Measurements from ENCODE around the gene DDX47. TPM values are rescaled to one million over a fixed set of nuclear protein-coding genes. Genes with fewer than 3 reads are reported as not detected.
"Not testable (repeated sequence)": the region's sequence is repeated elsewhere in the genome, so short reads cannot be mapped to it uniquely, and the experiment has no call there.

The DDX47 gene
- total RNA-seq, 1 donor from 2014 or later = 97.1 TPM

DNA sequence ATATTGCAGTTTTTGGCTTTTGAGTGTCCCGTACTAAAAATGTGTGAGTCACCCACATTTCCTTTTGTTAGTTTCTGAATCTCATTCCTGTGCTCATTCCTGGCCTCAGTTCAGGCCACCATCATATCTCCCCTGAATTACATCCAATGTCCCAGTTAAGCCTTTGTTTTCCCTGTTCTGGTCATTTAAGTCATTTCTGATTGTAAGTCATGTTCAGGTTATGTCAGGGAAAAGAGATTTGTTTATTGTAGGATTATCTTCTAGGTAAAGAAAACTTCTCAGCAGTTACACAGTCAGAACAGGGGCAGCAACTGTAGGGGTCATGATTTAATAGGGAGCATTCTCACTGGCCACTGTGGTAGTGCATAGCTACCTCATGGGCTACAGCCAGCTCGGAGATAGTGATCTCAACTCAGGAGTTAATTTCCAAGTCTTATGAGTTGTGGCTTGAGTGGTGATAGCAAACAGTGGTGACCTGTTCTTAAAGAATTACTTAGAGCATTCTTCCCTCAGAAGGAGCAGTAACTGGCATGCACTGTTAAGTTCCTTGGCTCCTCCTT lies 6.7 kb downstream of the DDX47 start:
- TF ChIP-seq, protein P1, sequence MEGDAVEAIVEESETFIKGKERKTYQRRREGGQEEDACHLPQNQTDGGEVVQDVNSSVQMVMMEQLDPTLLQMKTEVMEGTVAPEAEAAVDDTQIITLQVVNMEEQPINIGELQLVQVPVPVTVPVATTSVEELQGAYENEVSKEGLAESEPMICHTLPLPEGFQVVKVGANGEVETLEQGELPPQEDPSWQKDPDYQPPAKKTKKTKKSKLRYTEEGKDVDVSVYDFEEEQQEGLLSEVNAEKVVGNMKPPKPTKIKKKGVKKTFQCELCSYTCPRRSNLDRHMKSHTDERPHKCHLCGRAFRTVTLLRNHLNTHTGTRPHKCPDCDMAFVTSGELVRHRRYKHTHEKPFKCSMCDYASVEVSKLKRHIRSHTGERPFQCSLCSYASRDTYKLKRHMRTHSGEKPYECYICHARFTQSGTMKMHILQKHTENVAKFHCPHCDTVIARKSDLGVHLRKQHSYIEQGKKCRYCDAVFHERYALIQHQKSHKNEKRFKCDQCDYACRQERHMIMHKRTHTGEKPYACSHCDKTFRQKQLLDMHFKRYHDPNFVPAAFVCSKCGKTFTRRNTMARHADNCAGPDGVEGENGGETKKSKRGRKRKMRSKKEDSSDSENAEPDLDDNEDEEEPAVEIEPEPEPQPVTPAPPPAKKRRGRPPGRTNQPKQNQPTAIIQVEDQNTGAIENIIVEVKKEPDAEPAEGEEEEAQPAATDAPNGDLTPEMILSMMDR (IDR thresholded peaks at IDR 0.05) = no peak
- intact Hi-C loops (cut with micrococcal nuclease) = no loop called here
- Mint-ChIP-seq H3K27me3 (no peaks in the 10 kb centered on the region), H3K9me3 (no peaks in the 10 kb centered on the region), H3K27ac (no peak overlapping the region), H3K36me3 (ENCODE audit: low read depth) (peaks cover 92% of the 10 kb centered on the region), H3K4me3 (no peak overlapping the region), H3K4me1 (peaks cover 47% of the 10 kb centered on the region)
- DNase-seq (no peak), ATAC-seq (ENCODE audit: low read depth) (no peak)
- CTCF ChIA-PET = no interaction called here
- POLR2A ChIA-PET = no interaction called here

DNA sequence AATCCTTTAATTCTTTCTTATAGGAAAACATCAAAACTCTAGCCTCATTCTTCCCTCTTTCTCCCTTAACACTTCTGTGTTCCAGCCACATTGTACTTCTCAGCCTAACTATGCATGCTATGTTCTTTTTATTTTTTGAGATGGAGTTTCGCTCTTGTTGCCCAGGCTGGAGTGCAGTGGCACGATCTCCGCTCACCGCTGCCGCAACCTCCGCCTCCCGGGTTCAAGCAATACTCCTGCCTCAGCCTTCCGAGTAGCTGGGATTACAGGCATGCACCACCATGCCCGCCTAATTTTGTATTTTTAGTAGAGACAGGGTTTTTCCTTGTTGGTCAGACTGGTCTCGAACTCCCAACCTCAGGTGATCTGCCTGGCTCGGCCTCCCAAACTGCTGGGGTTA lies 7.2 kb downstream of the DDX47 start:
- CTCF ChIA-PET; ATAC-seq (ENCODE audit: low read depth); H3K27ac Mint-ChIP-seq; H3K9me3 Mint-ChIP-seq; POLR2A ChIA-PET; intact Hi-C loops (cut with micrococcal nuclease); H3K4me3 Mint-ChIP-seq; DNase-seq; H3K27me3 Mint-ChIP-seq: not testable (repeated sequence)
- Mint-ChIP-seq H3K4me1 (peaks cover 45% of the 10 kb centered on the region), H3K36me3 (ENCODE audit: low read depth) (peaks cover 95% of the 10 kb centered on the region)

DNA sequence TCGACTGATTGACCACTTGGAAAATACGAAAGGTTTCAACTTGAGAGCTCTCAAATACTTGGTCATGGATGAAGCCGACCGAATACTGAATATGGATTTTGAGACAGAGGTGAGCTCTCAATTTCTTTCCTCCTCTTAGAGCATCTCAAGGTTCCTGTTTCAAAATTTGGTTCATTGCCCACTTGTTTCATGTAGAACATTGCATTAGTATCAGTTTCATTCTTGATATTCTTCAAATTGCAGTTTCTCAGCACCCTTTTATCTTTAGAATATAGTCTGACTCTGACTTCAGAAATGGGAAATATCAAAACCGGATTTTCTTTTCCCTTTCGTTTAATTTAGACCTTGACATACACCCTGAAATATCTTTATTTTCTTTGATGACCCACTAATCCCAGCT lies 8.8 kb downstream of the DDX47 start:
- intact Hi-C loops (cut with micrococcal nuclease) = no loop called here
- ChIA-PET CTCF (interaction anchor here (1.1 to 1.2 kb wide), 2 partner anchors 15 to 33 kb away, joined by 3 to 4 read pairs; no protein-coding TSS in a partner anchor), POLR2A (no interaction called here)
- no peaks in the 10 kb centered on the region for H3K9me3 Mint-ChIP-seq
- no peaks in the 10 kb centered on the region for H3K27me3 Mint-ChIP-seq
- peaks cover 94% of the 10 kb centered on the region for H3K36me3 Mint-ChIP-seq (ENCODE audit: low read depth)
- H3K4me1 Mint-ChIP-seq = peaks cover 30% of the 10 kb centered on the region
- DNase-seq = no peak
- H3K4me3 Mint-ChIP-seq = no peak overlapping the region
- no peak overlapping the region for H3K27ac Mint-ChIP-seq
- no peak for ATAC-seq (ENCODE audit: low read depth)
- TF ChIP-seq, protein P1 (IDR thresholded peaks at IDR 0.05) = no peak

DNA sequence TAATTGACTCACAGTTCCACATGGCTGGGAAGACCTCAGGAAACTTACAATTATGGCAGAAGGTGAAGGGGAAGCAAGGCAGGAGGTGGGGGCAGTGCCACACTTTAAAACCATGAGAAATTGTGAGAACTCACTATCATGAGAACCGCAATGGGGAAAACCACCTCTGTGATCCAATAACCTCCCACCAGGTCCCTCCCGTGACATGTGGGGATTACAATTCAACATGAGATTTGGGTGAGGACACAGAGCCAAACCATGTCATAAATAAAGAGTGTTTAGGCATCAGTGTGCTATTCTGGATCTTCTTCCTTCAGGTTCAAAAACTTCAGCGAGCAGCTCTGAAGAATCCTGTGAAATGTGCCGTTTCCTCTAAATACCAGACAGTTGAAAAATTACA lies 9.7 kb downstream of the DDX47 start:
- TF ChIP-seq, protein P1 (IDR thresholded peaks at IDR 0.05) = no peak
- ChIA-PET CTCF (no interaction called here), POLR2A (no interaction called here)
- H3K4me3 Mint-ChIP-seq = no peak overlapping the region
- ATAC-seq (ENCODE audit: low read depth) (no peak), DNase-seq (no peak)
- H3K9me3 Mint-ChIP-seq = no peaks in the 10 kb centered on the region
- H3K27ac Mint-ChIP-seq = no peak overlapping the region
- H3K36me3 Mint-ChIP-seq (ENCODE audit: low read depth) = peaks cover 94% of the 10 kb centered on the region
- intact Hi-C loops (cut with micrococcal nuclease) = no loop called here
- peaks cover 24% of the 10 kb centered on the region for H3K4me1 Mint-ChIP-seq
- no peaks in the 10 kb centered on the region for H3K27me3 Mint-ChIP-seq

DNA sequence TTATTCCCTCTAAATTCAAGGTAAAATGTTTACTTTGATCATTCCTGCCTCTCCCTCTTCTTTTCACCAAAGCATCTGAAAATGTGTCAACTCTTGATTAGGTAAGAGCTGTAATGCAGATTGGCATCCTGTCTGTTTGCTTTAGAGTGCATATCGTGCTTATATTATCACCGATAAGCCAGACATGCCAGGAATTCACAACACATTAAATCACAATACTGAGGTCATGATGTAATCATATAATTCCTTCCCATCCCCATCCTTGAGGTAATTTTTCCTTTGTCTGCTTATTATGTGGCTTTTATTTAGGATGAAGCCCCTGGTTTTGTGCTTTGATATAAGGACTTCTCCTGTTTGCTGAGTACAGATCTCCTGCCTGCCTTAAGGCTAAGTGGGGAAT lies 10.2 kb downstream of the DDX47 start:
- TF ChIP-seq, protein P1 (IDR thresholded peaks at IDR 0.05) = no peak
- ChIA-PET POLR2A (no interaction called here), CTCF (no interaction called here)
- peaks cover 21% of the 10 kb centered on the region for H3K4me1 Mint-ChIP-seq
- no peaks in the 10 kb centered on the region for H3K9me3 Mint-ChIP-seq
- no peaks in the 10 kb centered on the region for H3K27me3 Mint-ChIP-seq
- intact Hi-C loops (cut with micrococcal nuclease) = no loop called here
- no peak overlapping the region for H3K27ac Mint-ChIP-seq
- H3K36me3 Mint-ChIP-seq (ENCODE audit: low read depth) = peaks cover 95% of the 10 kb centered on the region
- no peak for DNase-seq
- ATAC-seq (ENCODE audit: low read depth) = no peak
- H3K4me3 Mint-ChIP-seq = no peak overlapping the region

DNA sequence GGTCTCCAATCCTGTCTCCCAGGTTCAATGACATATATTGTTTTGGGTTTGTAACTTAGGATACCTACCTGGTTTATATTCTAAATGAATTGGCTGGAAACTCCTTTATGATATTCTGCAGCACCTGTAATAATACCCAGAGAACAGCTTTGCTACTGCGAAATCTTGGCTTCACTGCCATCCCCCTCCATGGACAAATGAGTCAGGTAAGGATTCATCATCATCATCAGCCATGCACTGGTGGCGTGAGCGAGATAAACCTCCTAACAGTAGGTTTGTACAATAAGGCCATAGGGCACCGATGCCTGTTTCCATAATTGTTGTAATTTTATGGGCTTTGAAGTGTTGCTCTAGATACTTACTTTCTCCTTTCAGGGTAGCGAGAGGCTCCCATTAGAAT lies 10.7 kb downstream of the DDX47 start:
- H3K27ac Mint-ChIP-seq = no peak overlapping the region
- no peak overlapping the region for H3K4me3 Mint-ChIP-seq
- H3K4me1 Mint-ChIP-seq = peaks cover 16% of the 10 kb centered on the region
- ATAC-seq (ENCODE audit: low read depth) (no peak), DNase-seq (no peak)
- intact Hi-C loops (cut with micrococcal nuclease) = loop anchor here (1.0 kb wide), 1 partner anchor 11 kb away; the partner anchor contains the start of gene DDX47
- no peaks in the 10 kb centered on the region for H3K27me3 Mint-ChIP-seq
- CTCF ChIA-PET = no interaction called here
- peaks cover 95% of the 10 kb centered on the region for H3K36me3 Mint-ChIP-seq (ENCODE audit: low read depth)
- H3K9me3 Mint-ChIP-seq = no peaks in the 10 kb centered on the region
- TF ChIP-seq, protein P1 (IDR thresholded peaks at IDR 0.05) = no peak
- POLR2A ChIA-PET = no interaction called here

Data from activated B cell treated with CpG ODN at 0.5 μM for 24 hours (primary cell).